GM12801 (cell line): ENCODE results near the gene APOBEC3G.

ENCODE experiments used
- TF ChIP-seq, protein P1 (sequence below): IDR thresholded peaks from one replicate; pipeline ENCODE4 v1.5.1; 2011; ENCODE audit warnings: control low read depth; ENCODE audit not compliant: insufficient read length; ENCODE audit errors: extremely low read depth

Gene APOBEC3G

GRCh38 chr22:39109361-39109760 is 32.3 kb downstream of the APOBEC3G start:
- TF ChIP-seq, protein P1, sequence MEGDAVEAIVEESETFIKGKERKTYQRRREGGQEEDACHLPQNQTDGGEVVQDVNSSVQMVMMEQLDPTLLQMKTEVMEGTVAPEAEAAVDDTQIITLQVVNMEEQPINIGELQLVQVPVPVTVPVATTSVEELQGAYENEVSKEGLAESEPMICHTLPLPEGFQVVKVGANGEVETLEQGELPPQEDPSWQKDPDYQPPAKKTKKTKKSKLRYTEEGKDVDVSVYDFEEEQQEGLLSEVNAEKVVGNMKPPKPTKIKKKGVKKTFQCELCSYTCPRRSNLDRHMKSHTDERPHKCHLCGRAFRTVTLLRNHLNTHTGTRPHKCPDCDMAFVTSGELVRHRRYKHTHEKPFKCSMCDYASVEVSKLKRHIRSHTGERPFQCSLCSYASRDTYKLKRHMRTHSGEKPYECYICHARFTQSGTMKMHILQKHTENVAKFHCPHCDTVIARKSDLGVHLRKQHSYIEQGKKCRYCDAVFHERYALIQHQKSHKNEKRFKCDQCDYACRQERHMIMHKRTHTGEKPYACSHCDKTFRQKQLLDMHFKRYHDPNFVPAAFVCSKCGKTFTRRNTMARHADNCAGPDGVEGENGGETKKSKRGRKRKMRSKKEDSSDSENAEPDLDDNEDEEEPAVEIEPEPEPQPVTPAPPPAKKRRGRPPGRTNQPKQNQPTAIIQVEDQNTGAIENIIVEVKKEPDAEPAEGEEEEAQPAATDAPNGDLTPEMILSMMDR, result no peak

DNA sequence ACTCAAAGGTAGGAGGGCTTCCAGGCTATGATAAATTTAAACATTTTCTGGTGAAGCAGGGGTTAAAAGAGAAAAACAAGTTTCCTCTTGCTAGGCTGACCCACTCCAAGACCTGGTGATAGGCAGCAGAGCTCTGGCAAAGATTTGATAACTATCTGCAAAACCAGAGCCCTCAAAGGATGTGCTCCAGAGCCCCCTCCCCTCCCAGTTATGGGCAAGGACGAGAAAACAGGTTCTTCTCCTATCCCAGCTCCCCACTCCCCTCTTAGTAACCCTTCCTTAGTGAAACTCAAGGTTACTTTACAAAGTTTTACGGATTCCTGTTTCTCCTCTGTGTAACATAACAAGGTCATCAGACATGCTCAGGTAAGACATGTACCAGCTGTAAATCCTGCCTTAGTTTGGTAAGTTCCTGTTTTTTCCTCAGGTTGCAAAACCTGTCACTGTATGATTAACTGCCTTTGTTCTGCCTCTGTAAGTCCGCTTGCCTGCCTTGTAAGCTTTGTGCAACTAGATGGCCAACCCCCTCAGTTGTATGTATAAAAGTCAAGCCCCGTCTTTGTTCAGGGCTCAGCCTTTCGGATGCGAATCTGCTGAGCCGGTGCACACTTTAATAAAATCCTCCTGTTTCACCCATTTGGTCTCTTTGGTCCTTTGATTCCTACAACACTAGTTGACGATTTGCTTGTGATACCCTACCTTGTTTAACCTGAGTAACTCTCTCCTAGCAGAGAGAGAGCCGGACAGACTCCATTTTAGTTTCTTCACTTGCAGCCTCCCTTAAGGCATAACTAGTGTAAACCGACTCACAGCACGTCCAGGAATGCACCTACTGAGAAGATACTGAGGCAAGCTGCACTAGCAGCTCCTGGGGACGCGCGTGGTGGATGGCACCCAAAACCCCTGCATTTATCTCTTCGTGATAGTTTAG is 33.8 kb downstream of the APOBEC3G start:
- TF ChIP-seq, protein P1, result no peak

DNA sequence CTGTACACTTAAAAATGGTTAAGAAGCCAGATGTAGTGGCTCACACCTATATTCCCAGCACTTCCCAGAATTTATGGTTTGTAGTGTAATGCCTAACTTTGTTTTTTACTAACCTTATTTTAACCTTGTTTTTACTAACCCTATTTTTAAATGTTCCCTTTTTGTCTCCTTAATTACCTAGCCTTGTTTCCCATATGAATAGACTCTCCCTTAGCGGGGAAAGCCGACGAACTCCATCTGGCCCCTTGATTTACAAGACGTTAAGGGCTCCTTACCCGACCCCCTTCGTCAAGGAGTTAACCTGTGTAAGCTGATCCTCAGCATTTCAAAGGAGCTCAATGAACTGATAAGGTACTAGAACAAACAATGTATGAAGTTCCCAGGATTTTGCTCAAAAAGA is 37.0 kb downstream of the APOBEC3G start:
- TF ChIP-seq, protein P1, result no peak

DNA sequence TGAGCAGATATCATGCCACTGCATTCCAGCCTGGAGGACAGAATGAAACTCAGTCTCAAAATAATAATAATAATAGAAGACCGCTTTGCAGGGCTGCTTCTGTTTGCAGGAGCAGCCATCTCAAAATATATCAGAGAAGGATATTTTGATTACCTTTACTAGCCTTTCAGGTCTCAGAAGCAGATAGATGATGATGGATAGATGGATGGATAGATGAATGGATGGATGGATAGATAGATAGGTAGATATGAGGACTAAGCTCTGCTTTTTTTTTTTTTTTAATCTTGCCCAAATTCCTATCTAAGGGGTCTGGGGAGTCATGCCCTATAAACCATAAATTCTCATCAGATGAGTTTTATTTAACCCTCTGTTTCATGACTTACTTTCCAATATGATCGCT is 38.5 kb downstream of the APOBEC3G start:
- TF ChIP-seq, protein P1, result no peak

DNA sequence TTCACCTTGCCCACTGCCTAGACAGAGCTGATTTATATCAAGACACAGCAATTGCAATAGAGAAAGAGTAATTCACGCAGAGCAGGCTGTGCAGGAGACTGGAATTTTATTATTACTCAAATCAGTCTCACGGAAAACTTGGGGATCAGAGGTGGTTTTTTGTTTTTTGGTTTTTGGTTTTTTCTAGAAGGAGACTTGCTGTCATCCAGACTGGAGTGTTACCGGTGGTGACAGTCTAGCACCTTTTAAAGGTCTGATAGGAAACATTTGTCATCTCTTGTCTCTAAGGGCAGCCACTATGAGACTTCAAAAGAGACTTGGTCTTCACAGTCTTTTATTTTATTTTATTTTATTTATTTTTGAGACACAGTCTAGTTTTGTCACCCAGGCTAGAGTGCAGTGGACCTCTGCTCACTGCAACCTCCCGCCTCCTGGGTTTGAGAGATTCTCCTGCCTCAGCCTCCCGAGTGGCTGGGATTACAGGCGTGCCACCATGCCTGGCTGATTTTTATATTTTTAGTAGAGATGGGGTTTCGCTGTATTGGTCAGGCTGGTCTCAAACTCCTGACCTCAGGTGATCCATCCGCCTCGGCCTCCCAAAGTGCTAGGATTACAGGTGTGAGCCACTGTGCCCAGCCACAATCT is 39.0 kb downstream of the APOBEC3G start:
- TF ChIP-seq, protein P1, result no peak

DNA sequence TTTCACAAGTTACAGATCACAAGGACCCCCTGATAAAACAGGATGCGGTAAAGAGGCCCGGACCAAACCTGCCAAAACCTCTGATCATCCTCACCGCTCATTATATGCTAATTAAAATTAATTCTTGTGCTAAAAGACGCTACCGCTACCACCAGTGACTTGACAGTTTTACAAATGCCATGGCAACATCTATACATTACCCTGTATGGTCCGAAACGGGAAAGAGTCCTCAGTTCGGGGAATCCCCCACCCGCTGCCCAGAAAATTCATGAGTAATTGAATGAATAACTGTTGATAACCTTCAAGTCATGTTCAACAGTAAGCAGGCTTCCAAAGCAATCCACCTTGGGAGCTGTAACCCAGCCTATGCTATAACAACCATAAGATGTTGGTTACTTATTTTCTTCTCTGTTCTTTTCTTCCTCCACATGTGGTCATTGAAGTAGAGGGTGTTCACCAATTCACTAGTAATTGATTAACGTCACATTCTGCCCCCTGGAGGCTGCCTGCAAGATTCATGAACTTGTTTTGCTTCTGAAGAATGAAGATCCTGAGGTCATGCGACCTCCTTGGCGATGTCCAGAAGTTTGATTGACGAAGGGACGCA is 40.6 kb downstream of the APOBEC3G start:
- TF ChIP-seq, protein P1, result no peak

- TF ChIP-seq, protein P1, result no peak
Measured at GRCh38 chr22:39120983-39121382, 43.9 kb downstream of the APOBEC3G start.
